ENCODE measurements around the gene TMEM132C. TPM values are rescaled to one million over a fixed set of nuclear protein-coding genes. Genes with fewer than 3 reads are reported as not detected.

The TMEM132C gene
- total RNA-seq, 1 donor from 2014 or later = 61.8 TPM

GRCh38 chr12:128316973-128317526 lies 50.1 kb downstream of the TMEM132C start:
- Mint-ChIP-seq H3K27me3 (peaks cover 11% of the 10 kb centered on the region), H3K36me3 (peaks cover 16% of the 10 kb centered on the region), H3K4me3 (peak overlapping the region; percentile 47), H3K9me3 (peaks cover 10% of the 10 kb centered on the region), H3K4me1 (ENCODE audit: unreplicated experiment) (peaks cover 69% of the 10 kb centered on the region), H3K27ac (no peak overlapping the region)
- TF ChIP-seq, protein P1, sequence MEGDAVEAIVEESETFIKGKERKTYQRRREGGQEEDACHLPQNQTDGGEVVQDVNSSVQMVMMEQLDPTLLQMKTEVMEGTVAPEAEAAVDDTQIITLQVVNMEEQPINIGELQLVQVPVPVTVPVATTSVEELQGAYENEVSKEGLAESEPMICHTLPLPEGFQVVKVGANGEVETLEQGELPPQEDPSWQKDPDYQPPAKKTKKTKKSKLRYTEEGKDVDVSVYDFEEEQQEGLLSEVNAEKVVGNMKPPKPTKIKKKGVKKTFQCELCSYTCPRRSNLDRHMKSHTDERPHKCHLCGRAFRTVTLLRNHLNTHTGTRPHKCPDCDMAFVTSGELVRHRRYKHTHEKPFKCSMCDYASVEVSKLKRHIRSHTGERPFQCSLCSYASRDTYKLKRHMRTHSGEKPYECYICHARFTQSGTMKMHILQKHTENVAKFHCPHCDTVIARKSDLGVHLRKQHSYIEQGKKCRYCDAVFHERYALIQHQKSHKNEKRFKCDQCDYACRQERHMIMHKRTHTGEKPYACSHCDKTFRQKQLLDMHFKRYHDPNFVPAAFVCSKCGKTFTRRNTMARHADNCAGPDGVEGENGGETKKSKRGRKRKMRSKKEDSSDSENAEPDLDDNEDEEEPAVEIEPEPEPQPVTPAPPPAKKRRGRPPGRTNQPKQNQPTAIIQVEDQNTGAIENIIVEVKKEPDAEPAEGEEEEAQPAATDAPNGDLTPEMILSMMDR (conservative IDR thresholded peaks at IDR 0.05) = no peak
- no peak for DNase-seq (ENCODE audit: extremely low spot score, unreplicated experiment)

DNA sequence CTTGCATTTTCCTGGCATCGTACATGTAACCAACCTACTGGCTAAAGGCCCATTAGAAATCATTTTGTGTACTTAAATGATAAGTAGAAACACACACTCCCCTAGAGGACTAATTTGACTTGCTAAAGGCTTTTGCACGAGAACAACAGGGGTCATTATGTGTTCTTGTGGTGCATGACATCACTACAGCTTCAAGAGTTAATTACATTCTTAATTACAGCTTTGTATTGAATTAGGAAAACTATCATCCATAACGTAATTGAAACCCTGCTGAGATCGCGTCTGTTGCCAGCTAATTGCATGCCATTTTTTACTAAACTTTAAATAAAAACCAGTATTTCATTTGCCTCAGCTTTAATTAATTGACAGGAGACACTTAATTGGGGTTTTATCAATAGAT lies 51.4 kb downstream of the TMEM132C start:
- TF ChIP-seq, protein P1 (conservative IDR thresholded peaks at IDR 0.05) = no peak
- no peak overlapping the region for H3K4me3 Mint-ChIP-seq
- H3K9me3 Mint-ChIP-seq = peaks cover 12% of the 10 kb centered on the region
- no peak overlapping the region for H3K27ac Mint-ChIP-seq
- peaks cover 66% of the 10 kb centered on the region for H3K4me1 Mint-ChIP-seq (ENCODE audit: unreplicated experiment)
- peaks cover 8% of the 10 kb centered on the region for H3K27me3 Mint-ChIP-seq
- peaks cover 17% of the 10 kb centered on the region for H3K36me3 Mint-ChIP-seq
- no peak for DNase-seq (ENCODE audit: extremely low spot score, unreplicated experiment)

DNA sequence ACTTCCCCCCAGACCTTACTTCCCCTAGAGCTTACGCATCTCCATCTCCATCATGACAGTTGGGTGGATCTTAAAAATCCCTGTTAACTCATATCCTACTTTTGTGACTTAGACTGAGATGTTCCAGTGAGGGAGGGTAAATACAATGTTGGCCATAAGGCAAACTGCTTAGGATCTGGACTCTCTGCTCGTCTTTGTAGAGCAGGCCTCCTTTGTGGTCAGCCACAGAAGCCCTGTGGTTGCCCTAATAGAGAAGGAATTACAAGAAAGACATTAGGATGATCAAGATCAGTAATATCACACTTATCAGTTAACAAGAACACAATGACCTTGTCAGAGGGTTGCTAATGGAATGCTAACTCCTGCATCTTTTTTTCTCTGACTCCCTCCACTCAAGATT lies 52.0 kb downstream of the TMEM132C start:
- H3K4me1 Mint-ChIP-seq (ENCODE audit: unreplicated experiment) = peaks cover 66% of the 10 kb centered on the region
- H3K27me3 Mint-ChIP-seq = peaks cover 8% of the 10 kb centered on the region
- peaks cover 12% of the 10 kb centered on the region for H3K9me3 Mint-ChIP-seq
- H3K27ac Mint-ChIP-seq = no peak overlapping the region
- no peak overlapping the region for H3K4me3 Mint-ChIP-seq
- H3K36me3 Mint-ChIP-seq = peaks cover 17% of the 10 kb centered on the region
- TF ChIP-seq, protein P1 (conservative IDR thresholded peaks at IDR 0.05) = no peak
- DNase-seq (ENCODE audit: extremely low spot score, unreplicated experiment) = no peak

- H3K27ac Mint-ChIP-seq = no peak overlapping the region
- peaks cover 53% of the 10 kb centered on the region for H3K4me1 Mint-ChIP-seq (ENCODE audit: unreplicated experiment)
- H3K9me3 Mint-ChIP-seq = peaks cover 12% of the 10 kb centered on the region
Observed at GRCh38 chr12:128322341-128322740, 55.4 kb downstream of the TMEM132C start.

DNA sequence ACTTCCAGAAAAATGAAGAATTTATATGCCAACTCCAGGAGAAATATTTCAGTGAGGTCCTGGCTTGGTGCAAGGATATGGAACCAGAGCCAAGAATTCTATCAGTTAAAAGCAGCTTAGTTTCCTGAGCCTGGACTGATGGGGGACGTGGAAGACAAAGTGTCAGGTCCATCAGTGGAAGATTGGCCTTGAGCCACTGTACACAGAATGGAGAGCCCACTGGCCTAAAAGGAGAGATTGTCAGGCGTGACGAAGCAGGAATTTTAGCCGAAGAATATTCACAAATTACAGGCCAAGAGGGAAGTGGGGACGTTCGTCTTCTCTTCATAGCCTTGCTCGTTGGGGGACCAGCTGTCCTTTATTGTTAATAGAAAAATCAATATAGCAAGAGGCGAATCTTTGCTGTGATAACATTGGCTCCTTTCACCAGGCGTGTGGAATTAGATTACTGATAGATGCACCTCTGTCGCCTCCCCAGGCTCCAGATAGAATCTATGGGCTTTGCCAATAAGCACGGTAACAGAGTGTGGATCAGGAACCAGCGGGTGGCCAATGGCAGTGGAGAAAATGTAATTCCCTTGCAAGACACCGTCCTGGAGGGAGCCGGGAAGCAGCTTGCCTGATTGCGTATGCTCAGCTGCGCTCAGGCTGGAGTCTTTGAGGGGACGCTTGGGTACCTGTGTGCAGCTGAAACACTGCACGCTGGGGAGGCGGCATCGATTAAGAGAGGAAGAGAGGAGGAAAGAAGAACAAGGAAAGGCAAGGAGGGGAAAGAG lies 56.4 kb downstream of the TMEM132C start:
- H3K27me3 Mint-ChIP-seq = peaks cover 4% of the 10 kb centered on the region
- peaks cover 14% of the 10 kb centered on the region for H3K36me3 Mint-ChIP-seq
- H3K9me3 Mint-ChIP-seq = peaks cover 12% of the 10 kb centered on the region
- TF ChIP-seq, protein P1 (conservative IDR thresholded peaks at IDR 0.05) = no peak
- H3K27ac Mint-ChIP-seq = peak overlapping the region; percentile 21
- H3K4me1 Mint-ChIP-seq (ENCODE audit: unreplicated experiment) = peaks cover 51% of the 10 kb centered on the region
- H3K4me3 Mint-ChIP-seq = peak overlapping the region; percentile 65
- DNase-seq (ENCODE audit: extremely low spot score, unreplicated experiment) = no peak

More at GRCh38 chr12:128322341-128322740, 55.4 kb downstream of the TMEM132C start:
- Mint-ChIP-seq H3K27me3 (peaks cover 4% of the 10 kb centered on the region), H3K4me3 (no peak overlapping the region), H3K36me3 (peaks cover 14% of the 10 kb centered on the region)
- DNase-seq (ENCODE audit: extremely low spot score, unreplicated experiment) = no peak
- TF ChIP-seq, protein P1 (conservative IDR thresholded peaks at IDR 0.05) = no peak

All from type B pancreatic cell (in vitro differentiated cells).